H1 (cell line): ENCODE results near the gene TSHZ2. TPM values are rescaled to one million over a fixed set of nuclear protein-coding genes. Genes with fewer than 3 reads are reported as not detected.

Experiments
- CBX8 ChIP-seq: fragments of 300-800, 300-1000 bp; sonication (generic); IDR thresholded peaks from 2 replicates; pipeline ENCODE4 v1.7.1; 2016; ENCODE audit warnings: low read depth, low read length, borderline replicate concordance
- CHD1 ChIP-seq: IDR thresholded peaks from 2 replicates; pipeline ENCODE4 v1.6.1; 2012; ENCODE audit warnings: low read depth, low read length, improper control_type of control experiment
- CHD7 ChIP-seq: fragments of 300-600 bp; sonication (generic); IDR thresholded peaks from 2 replicates; pipeline ENCODE4 v1.7.1; 2012; ENCODE audit warnings: low read length, moderate library complexity, mild to moderate bottlenecking, inconsistent platforms; ENCODE audit not compliant: insufficient replicate concordance
- EGR1 ChIP-seq: IDR thresholded peaks from 2 replicates; pipeline ENCODE4 v1.6.1; 2011; ENCODE audit warnings: low read depth, low read length, borderline replicate concordance
- GTF2F1 ChIP-seq: IDR thresholded peaks from 2 replicates; pipeline ENCODE4 v1.6.1; 2012; ENCODE audit warnings: low read depth, low read length, improper control_type of control experiment, borderline replicate concordance
- JUN ChIP-seq: IDR thresholded peaks from 2 replicates; pipeline ENCODE4 v1.6.1; 2011; ENCODE audit warnings: low read depth, mild to moderate bottlenecking, improper control_type of control experiment, low read length
- JUND ChIP-seq: IDR thresholded peaks from 2 replicates; pipeline ENCODE4 v1.6.1; 2011; ENCODE audit warnings: mild to moderate bottlenecking, improper control_type of control experiment, low read length
- MAFK ChIP-seq: IDR thresholded peaks from 2 replicates; pipeline ENCODE4 v1.6.1; 2012; ENCODE audit warnings: low read depth, mild to moderate bottlenecking, improper control_type of control experiment, low read length
- NRF1 ChIP-seq: IDR thresholded peaks from 2 replicates; pipeline ENCODE4 v1.6.1; 2011; ENCODE audit warnings: mild to moderate bottlenecking, low read depth, low read length, improper control_type of control experiment
- POLR2A ChIP-seq, 2 experiments: IDR thresholded peaks; 1 replicate in 1 of 2; 2 replicates in 1 of 2; pipeline ENCODE4 v1.6.1; 2011; ENCODE audit warnings: low read depth in 2 of 2, low read length in 2 of 2, mild to moderate bottlenecking in 2 of 2; ENCODE audit errors: control extremely low read depth in 1 of 2
- SUZ12 ChIP-seq: fragments of 200-600 bp; sonication (generic); IDR thresholded peaks from 2 replicates; pipeline ENCODE4 v1.6.1; 2012; ENCODE audit warnings: mild to moderate bottlenecking, inconsistent platforms, low read length, moderate library complexity, mixed read lengths
- USF2 ChIP-seq: IDR thresholded peaks from 2 replicates; pipeline ENCODE4 v1.6.1; 2011; ENCODE audit warnings: low read length, improper control_type of control experiment
- polyA plus RNA-seq, 7 experiments: library from polyadenylated mRNA; depleted of rRNA in 3 of 7; stranded (reverse) in 5 of 7; unstranded in 2 of 7; fragments of >200 nt in 5 of 7; fragments of 200-250 nt in 2 of 7; gene quantifications; 1 replicate in 5 of 7; 2 replicates in 1 of 7; 4 replicates in 1 of 7; pipeline versions ENCODE4 v1.2.1 to v1.2.3, GENCODE V29; 2011 to 2013; ENCODE audit warnings: missing spikeins in 2 of 7, mixed read lengths in 2 of 7
- total RNA-seq: library from RNA; stranded (reverse); fragmentation: NEBNext Ultra II Directional; extraction: Animal tissue kit (Norgen Biotek cat#: 25700); gene quantifications from 2 replicates; pipeline ENCODE4 v1.2.1, GENCODE V29; 2021

TSHZ2 gene
- total and polyA plus RNA-seq, 2 of the 8 experiments (the other 6 are each of a cell fraction or from before 2014, with no cell fraction given) = 0.14 to 0.30 TPM

DNA sequence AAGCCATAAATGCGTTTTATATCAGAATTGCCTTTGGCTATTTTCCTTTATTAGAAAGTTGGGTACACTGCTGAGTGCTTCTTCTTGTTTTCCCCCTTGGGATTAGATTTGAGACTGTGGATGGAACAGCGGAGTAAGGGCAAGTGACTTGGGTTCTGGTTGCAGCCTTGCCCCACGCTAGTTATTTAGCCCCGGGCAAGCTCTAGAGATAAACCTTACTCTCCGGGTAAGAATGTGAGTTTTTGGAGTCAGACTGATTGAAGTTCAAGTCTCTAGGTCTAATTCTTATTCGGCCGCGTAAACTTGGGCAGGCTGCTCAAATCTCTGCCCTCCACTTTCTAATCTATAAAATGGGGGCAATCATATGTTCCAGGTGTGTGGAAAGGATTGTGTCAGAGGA is 8.9 kb downstream of the TSHZ2 start (continued):
- no peak for TF ChIP-seq CHD7
- TF ChIP-seq JUN = no peak
- TF ChIP-seq USF2 = no peak
- TF ChIP-seq EGR1 = no peak
- TF ChIP-seq POLR2A (IDR thresholded peaks at IDR 0.05; ENCODE audit: control extremely low read depth in 1 of 2, low read depth in 2 of 2, low read length in 2 of 2) = no peak
- TF ChIP-seq JUND = no peak
- TF ChIP-seq GTF2F1 = no peak
- no peak for TF ChIP-seq SUZ12
- no peak for TF ChIP-seq NRF1
- TF ChIP-seq CHD1 = no peak
- no peak for TF ChIP-seq MAFK
- no peak for TF ChIP-seq CBX8
